Measurements from ENCODE around the gene DARS1.

- TF ChIP-seq CTCF (conservative IDR thresholded peaks at IDR 0.05; ENCODE audit: low read length) (no peak), EZH2phosphoT487 (IDR thresholded peaks at IDR 0.05; ENCODE audit: borderline replicate concordance) (no peak)
Observed at GRCh38 chr2:136020831-136021230, 35.4 kb upstream of the DARS1 start.
